ENCODE measurements around the gene CD99. TPM values are rescaled to one million over a fixed set of nuclear protein-coding genes. Genes with fewer than 3 reads are reported as not detected.
A peak's percentile ranks its signal among the peaks of the same experiment; 100 is the strongest.

Gene CD99
- total RNA-seq, 1 experiment from 2014 or later = 92.1 TPM

DNA sequence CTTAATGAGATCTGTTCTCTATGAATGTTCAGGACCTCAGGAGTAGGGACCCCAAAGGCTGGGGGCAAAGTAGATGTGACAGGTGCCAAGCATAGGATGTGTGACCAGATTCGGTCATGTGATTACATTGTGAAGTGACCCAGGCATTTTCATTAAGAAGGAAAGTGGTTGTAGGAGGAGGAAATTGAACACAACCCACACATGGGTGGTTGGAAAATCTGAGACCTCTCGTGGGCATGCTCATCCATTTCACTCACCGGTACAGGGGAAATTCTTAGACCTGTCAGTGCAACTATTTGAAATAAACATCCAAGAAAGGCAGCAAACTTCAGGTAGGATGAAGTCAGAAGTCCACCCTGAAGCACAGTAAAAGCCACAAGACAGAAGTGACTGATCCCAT is 43.5 kb upstream of the CD99 start:
- Histone ChIP-seq H4K5ac (ENCODE audit: insufficient read length, low read depth, low read length) (no peak overlapping the region), H2AFZ (ENCODE audit: low read length) (no peak overlapping the region), H3T11ph (ENCODE audit: low read length) (no peak overlapping the region), H3K4me2 (ENCODE audit: insufficient read depth, insufficient read length, low read length) (no peak overlapping the region), H3K27me3 (ENCODE audit: insufficient read depth, low read length) (no peaks in the 10 kb centered on the region), H4K8ac (replicated peaks; ENCODE audit: insufficient read length, low read depth, low read length) (no peak overlapping the region), H3K9me3 (ENCODE audit: control insufficient read depth, low read depth, low read length) (no peaks in the 10 kb centered on the region), H3K23ac (ENCODE audit: insufficient read length, low read depth, low read length) (no peak overlapping the region), H4K91ac (ENCODE audit: insufficient read length, low read depth, low read length) (no peak overlapping the region), H3K23me2 (ENCODE audit: insufficient read length, low read depth, low read length, poor library complexity, severe bottlenecking) (no peaks in the 10 kb centered on the region), H3K79me1 (ENCODE audit: insufficient read depth, low read depth, low read length, poor library complexity, severe bottlenecking) (no peaks in the 10 kb centered on the region), H2AK5ac (ENCODE audit: insufficient read length, low read length) (no peak overlapping the region), H4K20me1 (ENCODE audit: control insufficient read depth, insufficient read depth, insufficient read length) (no peaks in the 10 kb centered on the region), H3K4me1 (ENCODE audit: insufficient read depth, low read length) (no peaks in the 10 kb centered on the region), H2BK5ac (ENCODE audit: insufficient read length, low read length) (no peak overlapping the region), H3K9ac (ENCODE audit: extremely low read depth, insufficient read length, low read length) (no peak overlapping the region), H3K4ac (ENCODE audit: low read depth, low read length) (no peak overlapping the region), H2BK15ac (ENCODE audit: low read depth, low read length) (no peak overlapping the region), H2BK20ac (ENCODE audit: low read depth, low read length, poor library complexity, severe bottlenecking) (no peak overlapping the region), H2BK12ac (ENCODE audit: insufficient read length, low read depth, low read length) (no peak overlapping the region), H3K56ac (ENCODE audit: insufficient read length, low read depth, low read length) (no peak overlapping the region), H3K14ac (ENCODE audit: insufficient read depth, low read length) (no peak overlapping the region), H2BK120ac (ENCODE audit: low read depth, low read length, poor library complexity, severe bottlenecking) (no peak overlapping the region), H3K79me2 (ENCODE audit: insufficient read depth, low read length) (no peaks in the 10 kb centered on the region), H3K27ac (ENCODE audit: insufficient read length, low read depth, low read length) (no peak overlapping the region), H3K18ac (ENCODE audit: insufficient read length, low read depth, low read length) (no peak overlapping the region)
- no peaks in the 10 kb centered on the region for H3K4me1 Mint-ChIP-seq
- no peaks in the 10 kb centered on the region; a peak in 1 of 5 replicates for H3K9me3 Mint-ChIP-seq
- H3K27me3 Mint-ChIP-seq (ENCODE audit: low read depth) = no peaks in the 10 kb centered on the region
- no peak overlapping the region for H3K4me3 Mint-ChIP-seq
- WGBS (ENCODE audit: extremely low coverage, insufficient read length, low lambda C conversion rate) = no CpG with 5 or more reads among the region's 3 CpGs
- TF ChIP-seq, protein P1, sequence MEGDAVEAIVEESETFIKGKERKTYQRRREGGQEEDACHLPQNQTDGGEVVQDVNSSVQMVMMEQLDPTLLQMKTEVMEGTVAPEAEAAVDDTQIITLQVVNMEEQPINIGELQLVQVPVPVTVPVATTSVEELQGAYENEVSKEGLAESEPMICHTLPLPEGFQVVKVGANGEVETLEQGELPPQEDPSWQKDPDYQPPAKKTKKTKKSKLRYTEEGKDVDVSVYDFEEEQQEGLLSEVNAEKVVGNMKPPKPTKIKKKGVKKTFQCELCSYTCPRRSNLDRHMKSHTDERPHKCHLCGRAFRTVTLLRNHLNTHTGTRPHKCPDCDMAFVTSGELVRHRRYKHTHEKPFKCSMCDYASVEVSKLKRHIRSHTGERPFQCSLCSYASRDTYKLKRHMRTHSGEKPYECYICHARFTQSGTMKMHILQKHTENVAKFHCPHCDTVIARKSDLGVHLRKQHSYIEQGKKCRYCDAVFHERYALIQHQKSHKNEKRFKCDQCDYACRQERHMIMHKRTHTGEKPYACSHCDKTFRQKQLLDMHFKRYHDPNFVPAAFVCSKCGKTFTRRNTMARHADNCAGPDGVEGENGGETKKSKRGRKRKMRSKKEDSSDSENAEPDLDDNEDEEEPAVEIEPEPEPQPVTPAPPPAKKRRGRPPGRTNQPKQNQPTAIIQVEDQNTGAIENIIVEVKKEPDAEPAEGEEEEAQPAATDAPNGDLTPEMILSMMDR (conservative IDR thresholded peaks at IDR 0.05) = no peak
- DNase-seq = no peak
- peak overlapping the region in 1 of 3 experiments; percentile 24; a peak in 1 of 7 replicates for H3K27ac Mint-ChIP-seq
- peaks cover 9 to 41% (median 23%) of the 10 kb centered on the region in 3 experiments for H3K36me3 Mint-ChIP-seq (ENCODE audit: insufficient read depth in 1 of 3, low read depth in 3 of 3)
